Neuronal stem cell (in vitro differentiated cells): ENCODE data around the gene HOXD4.

Source experiments
- DNase-seq: peaks from one replicate; pipeline ENCODE4 v3.0.0-alpha.2; 2013; ENCODE audit warnings: low spot score
- H2AFZ ChIP-seq: one replicate; pipeline ENCODE4 v1.6.1; 2013; ENCODE audit warnings: mild to moderate bottlenecking, low read length, inconsistent platforms
- H2AK5ac ChIP-seq: 2 replicates; pipeline ENCODE4 v1.6.1; 2013; ENCODE audit warnings: low read depth, mild to moderate bottlenecking, inconsistent platforms, low read length, moderate library complexity, mixed read lengths
- H2BK120ac ChIP-seq: 2 replicates; pipeline ENCODE4 v1.6.1; 2013; ENCODE audit warnings: low read depth, mild to moderate bottlenecking, inconsistent platforms, low read length, moderate library complexity, mixed read lengths
- H2BK12ac ChIP-seq: one replicate; pipeline ENCODE4 v1.6.1; 2013; ENCODE audit warnings: low read length, inconsistent platforms
- H2BK15ac ChIP-seq: 2 replicates; pipeline ENCODE4 v1.6.1; 2013; ENCODE audit warnings: mild to moderate bottlenecking, low read length, inconsistent platforms, mixed read lengths
- H2BK5ac ChIP-seq: one replicate; pipeline ENCODE4 v1.6.1; 2013; ENCODE audit warnings: inconsistent platforms, mild to moderate bottlenecking, low read length, moderate library complexity
- H3K14ac ChIP-seq: one replicate; pipeline ENCODE4 v1.6.1; 2013; ENCODE audit warnings: low read length, inconsistent platforms
- H3K18ac ChIP-seq: 2 replicates; pipeline ENCODE4 v1.6.1; 2013; ENCODE audit warnings: low read length, inconsistent platforms
- H3K23ac ChIP-seq: 2 replicates; pipeline ENCODE4 v1.6.1; 2013; ENCODE audit warnings: low read depth, mild to moderate bottlenecking, mixed read lengths, low read length, inconsistent platforms; ENCODE audit not compliant: poor library complexity
- H3K27ac ChIP-seq: replicated peaks from 3 replicates; pipeline ENCODE4 v1.5.1; 2013; ENCODE audit warnings: low read length, inconsistent platforms
- H3K27me3 ChIP-seq, 3 experiments: 2 replicates each; pipeline ENCODE4 v1.6.1; 2013; ENCODE audit warnings: low read length in 3 of 3, mild to moderate bottlenecking in 2 of 3, inconsistent platforms in 1 of 3, low read depth in 1 of 3, mixed read lengths in 1 of 3, moderate library complexity in 1 of 3; ENCODE audit not compliant: control insufficient read depth in 3 of 3, insufficient read depth in 3 of 3
- H3K36me3 ChIP-seq, 2 donors: replicated peaks in 1 of 2; 2 replicates each; pipeline ENCODE4 v1.6.1; 2013; ENCODE audit warnings: low read length in 2 of 2; ENCODE audit not compliant: control insufficient read depth in 2 of 2, insufficient read depth in 2 of 2
- H3K4ac ChIP-seq: 2 replicates; pipeline ENCODE4 v1.6.1; 2013; ENCODE audit warnings: inconsistent platforms, mild to moderate bottlenecking, low read length, moderate library complexity
- H3K4me1 ChIP-seq, 2 donors: 1 replicate in 1 of 2; 2 replicates in 1 of 2; pipeline ENCODE4 v1.6.1; 2013; ENCODE audit warnings: low read length in 2 of 2, low read depth in 1 of 2; ENCODE audit not compliant: control insufficient read depth in 2 of 2, insufficient read depth in 1 of 2
- H3K4me2 ChIP-seq: one replicate; pipeline ENCODE4 v1.6.1; 2013; ENCODE audit warnings: mild to moderate bottlenecking, low read length, inconsistent platforms; ENCODE audit not compliant: insufficient read depth, poor library complexity, severe bottlenecking
- H3K4me3 ChIP-seq, 2 donors: 2 replicates each; pipeline ENCODE4 v1.5.1; 2013; ENCODE audit warnings: low read length in 2 of 2, mild to moderate bottlenecking in 2 of 2, inconsistent platforms in 1 of 2, moderate library complexity in 1 of 2
- H3K79me1 ChIP-seq: one replicate; pipeline ENCODE4 v1.6.1; 2013; ENCODE audit warnings: low read depth, mild to moderate bottlenecking, inconsistent platforms, low read length, moderate library complexity
- H3K9ac ChIP-seq: one replicate; pipeline ENCODE4 v1.6.1; 2013; ENCODE audit warnings: mild to moderate bottlenecking, low read depth, low read length, inconsistent platforms; ENCODE audit not compliant: poor library complexity
- H3K9me3 ChIP-seq, 2 donors: replicated peaks in 1 of 2; 2 replicates each; pipeline versions ENCODE3 to v1.6.1; 2013; ENCODE audit warnings: low read length in 2 of 2, mild to moderate bottlenecking in 2 of 2, inconsistent platforms in 1 of 2, low read depth in 1 of 2, mixed read lengths in 1 of 2, moderate library complexity in 1 of 2; ENCODE audit not compliant: control insufficient read depth in 2 of 2, insufficient read depth in 1 of 2
- H4K8ac ChIP-seq: one replicate; pipeline ENCODE4 v1.6.1; 2013; ENCODE audit warnings: low read depth, mild to moderate bottlenecking, inconsistent platforms, low read length, moderate library complexity
- H4K91ac ChIP-seq: one replicate; pipeline ENCODE4 v1.6.1; 2013; ENCODE audit warnings: low read length, low read depth, mild to moderate bottlenecking, inconsistent platforms; ENCODE audit not compliant: poor library complexity
- WGBS, 2 donors: extraction: QIAGEN DNeasy Blood & Tissue Kit; methylation state at CpG; one replicate each; pipeline ENCODE4 v1.1.7; 2013; ENCODE audit warnings: missing lambda C conversion rate in 2 of 2, mixed read lengths in 1 of 2; ENCODE audit not compliant: insufficient read length in 2 of 2, insufficient replicate concordance in 1 of 2; ENCODE audit errors: extremely low coverage in 2 of 2; 5-methylcytosine and 5-hydroxymethylcytosine counted together

The HOXD4 gene

DNA sequence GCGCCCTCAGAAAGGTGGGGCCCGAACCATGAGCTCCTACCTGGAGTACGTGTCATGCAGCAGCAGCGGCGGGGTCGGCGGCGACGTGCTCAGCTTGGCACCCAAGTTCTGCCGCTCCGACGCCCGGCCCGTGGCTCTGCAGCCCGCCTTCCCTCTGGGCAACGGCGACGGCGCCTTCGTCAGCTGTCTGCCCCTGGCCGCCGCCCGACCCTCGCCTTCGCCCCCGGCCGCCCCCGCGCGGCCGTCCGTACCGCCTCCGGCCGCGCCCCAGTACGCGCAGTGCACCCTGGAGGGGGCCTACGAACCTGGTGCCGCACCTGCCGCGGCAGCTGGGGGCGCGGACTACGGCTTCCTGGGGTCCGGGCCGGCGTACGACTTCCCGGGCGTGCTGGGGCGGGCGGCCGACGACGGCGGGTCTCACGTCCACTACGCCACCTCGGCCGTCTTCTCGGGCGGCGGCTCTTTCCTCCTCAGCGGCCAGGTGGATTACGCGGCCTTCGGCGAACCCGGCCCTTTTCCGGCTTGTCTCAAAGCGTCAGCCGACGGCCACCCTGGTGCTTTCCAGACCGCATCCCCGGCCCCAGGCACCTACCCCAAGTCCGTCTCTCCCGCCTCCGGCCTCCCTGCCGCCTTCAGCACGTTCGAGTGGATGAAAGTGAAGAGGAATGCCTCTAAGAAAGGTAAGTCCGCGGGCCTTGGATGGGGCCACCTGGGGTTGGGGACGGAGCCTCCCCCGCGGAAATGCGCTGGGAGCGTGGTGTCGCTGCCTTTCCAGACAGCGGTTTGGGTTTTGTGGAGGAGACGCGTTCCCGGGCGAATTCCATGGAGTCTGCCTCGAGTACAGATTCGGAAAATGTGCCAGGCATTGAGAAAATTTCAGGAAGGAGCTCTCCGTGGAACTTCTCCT lies 37.7 kb downstream of the HOXD4 start:
- no peak overlapping the region for H3K27ac ChIP-seq
- no CpG with 5 or more reads among the region's 98 CpGs for WGBS, 2 donors

DNA sequence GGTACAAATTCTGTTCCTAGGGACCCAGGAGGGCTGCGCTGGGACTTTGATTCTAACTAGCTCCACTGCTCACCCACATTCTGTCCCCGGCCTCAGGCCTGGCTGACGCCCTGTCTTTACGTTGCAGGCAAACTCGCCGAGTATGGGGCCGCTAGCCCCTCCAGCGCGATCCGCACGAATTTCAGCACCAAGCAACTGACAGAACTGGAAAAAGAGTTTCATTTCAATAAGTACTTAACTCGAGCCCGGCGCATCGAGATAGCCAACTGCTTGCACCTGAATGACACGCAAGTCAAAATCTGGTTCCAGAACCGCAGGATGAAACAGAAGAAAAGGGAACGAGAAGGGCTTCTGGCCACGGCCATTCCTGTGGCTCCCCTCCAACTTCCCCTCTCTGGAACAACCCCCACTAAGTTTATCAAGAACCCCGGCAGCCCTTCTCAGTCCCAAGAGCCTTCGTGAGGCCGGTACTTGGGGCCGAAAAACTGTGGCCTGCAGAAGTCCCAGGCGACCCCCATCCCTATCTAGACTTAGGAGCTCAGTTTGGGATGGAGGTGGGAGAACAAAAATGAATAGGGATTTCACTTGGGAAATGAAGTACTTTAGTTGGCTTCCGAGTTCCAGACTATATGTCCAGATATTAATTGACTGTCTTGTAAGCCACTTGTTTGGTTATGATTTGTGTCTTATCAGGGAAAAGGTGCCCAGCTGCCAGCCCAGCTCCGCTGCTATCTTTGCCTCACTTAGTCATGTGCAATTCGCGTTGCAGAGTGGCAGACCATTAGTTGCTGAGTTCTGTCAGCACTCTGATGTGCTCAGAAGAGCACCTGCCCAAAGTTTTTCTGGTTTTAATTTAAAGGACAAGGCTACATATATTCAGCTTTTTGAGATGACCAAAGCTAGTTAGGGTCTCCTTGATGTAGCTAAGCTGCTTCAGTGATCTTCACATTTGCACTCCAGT lies 38.6 kb downstream of the HOXD4 start:
- H2BK12ac ChIP-seq = no peak overlapping the region
- no peak overlapping the region for H3K18ac ChIP-seq
- H3K36me3 ChIP-seq = no peaks in the 10 kb centered on the region
- no peak overlapping the region for H4K91ac ChIP-seq
- no peak overlapping the region for H3K14ac ChIP-seq
- no peak overlapping the region for H2BK5ac ChIP-seq
- no peak overlapping the region for H3K4ac ChIP-seq
- no CpG with 5 or more reads among the region's 28 CpGs for WGBS, 2 donors
- H3K27ac ChIP-seq = no peak overlapping the region
- H3K27me3 ChIP-seq = peaks cover 37 to 95% (median 72%) of the 10 kb centered on the region in 3 experiments
- no peak overlapping the region for H3K4me2 ChIP-seq
- H3K9me3 ChIP-seq = peaks cover 0 to 3% of the 10 kb centered on the region in 2 donors
- no peak overlapping the region for H3K4me3 ChIP-seq
- peaks cover 0 to 2% of the 10 kb centered on the region in 2 donors for H3K4me1 ChIP-seq
- no peak overlapping the region for H2AK5ac ChIP-seq
- H3K23ac ChIP-seq = peak overlapping the region; percentile 61
- peak overlapping the region; percentile 84 for H2AFZ ChIP-seq
- no peak overlapping the region for H3K9ac ChIP-seq
- no peak overlapping the region for H2BK15ac ChIP-seq
- no peak overlapping the region for H4K8ac ChIP-seq
- H2BK120ac ChIP-seq = no peak overlapping the region
- H3K79me1 ChIP-seq = no peaks in the 10 kb centered on the region
- no peak for DNase-seq

More for the DNA sequence above, 37.7 kb downstream of the HOXD4 start:
- Histone ChIP-seq H2BK15ac (no peak overlapping the region), H3K9ac (no peak overlapping the region), H3K4me3 (peak overlapping the region in 1 of 2 donors; percentile 25), H3K9me3 (peaks cover 0 to 3% of the 10 kb centered on the region in 2 donors), H3K4ac (no peak overlapping the region), H2BK120ac (no peak overlapping the region), H2BK5ac (no peak overlapping the region), H4K91ac (no peak overlapping the region), H3K4me1 (peaks cover 0 to 2% of the 10 kb centered on the region in 2 donors), H3K23ac (peak overlapping the region; percentile 61), H3K79me1 (no peaks in the 10 kb centered on the region), H3K14ac (no peak overlapping the region), H3K36me3 (no peaks in the 10 kb centered on the region), H3K18ac (peak overlapping the region; percentile 44), H2AFZ (peak overlapping the region; percentile 84), H2BK12ac (no peak overlapping the region), H2AK5ac (no peak overlapping the region), H3K27me3 (peaks cover 37 to 99% (median 78%) of the 10 kb centered on the region in 3 experiments), H4K8ac (no peak overlapping the region), H3K4me2 (peak overlapping the region; percentile 31)
- no peak for DNase-seq

DNA sequence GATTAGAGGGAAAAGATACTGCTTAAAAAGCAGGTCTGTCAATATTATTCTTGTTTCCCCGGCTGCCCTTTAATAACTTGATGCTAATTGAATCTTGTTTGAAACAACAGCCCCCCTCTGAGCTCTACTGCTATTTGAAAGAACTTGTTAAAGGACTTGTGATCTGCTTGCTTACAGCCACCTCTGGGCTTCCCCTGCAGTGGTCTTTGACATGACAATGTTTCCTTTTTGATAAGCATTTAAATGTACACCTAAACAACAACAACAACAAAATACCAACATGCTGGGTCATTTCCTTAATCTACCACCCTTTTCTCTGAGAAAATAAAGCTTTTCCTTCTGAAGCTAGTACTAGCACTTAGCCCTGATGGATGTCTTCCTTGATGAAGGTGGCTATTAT lies 41.0 kb downstream of the HOXD4 start:
- WGBS, 2 donors = no CpG with 5 or more reads among the region's 1 CpG
- H4K91ac ChIP-seq = no peak overlapping the region
- no peak overlapping the region for H2BK12ac ChIP-seq
- no peak overlapping the region for H4K8ac ChIP-seq
- no peak overlapping the region for H2BK120ac ChIP-seq
- H3K9ac ChIP-seq = no peak overlapping the region
- no peak overlapping the region for H2BK5ac ChIP-seq
- no peaks in the 10 kb centered on the region for H3K36me3 ChIP-seq
- H2AFZ ChIP-seq = no peak overlapping the region
- no peak overlapping the region for H3K4ac ChIP-seq
- no peak for DNase-seq
- H3K4me1 ChIP-seq = peaks cover 0 to 2% of the 10 kb centered on the region in 2 donors
- H3K14ac ChIP-seq = no peak overlapping the region
- H3K4me3 ChIP-seq = no peak overlapping the region
- no peak overlapping the region for H2BK15ac ChIP-seq
- H3K79me1 ChIP-seq = no peaks in the 10 kb centered on the region
- H3K9me3 ChIP-seq = no peaks in the 10 kb centered on the region
- H3K27me3 ChIP-seq = peaks cover 38 to 72% (median 57%) of the 10 kb centered on the region in 3 experiments
- H3K18ac ChIP-seq = no peak overlapping the region
- no peak overlapping the region for H3K27ac ChIP-seq
- no peak overlapping the region for H3K4me2 ChIP-seq
- H3K23ac ChIP-seq = no peak overlapping the region
- H2AK5ac ChIP-seq = no peak overlapping the region
